Glutamatergic neuron (in vitro differentiated cells): ENCODE measurements around the gene ZNF585A. TPM values are rescaled to one million over a fixed set of nuclear protein-coding genes. Genes with fewer than 3 reads are reported as not detected.
A peak's percentile ranks its signal among the peaks of the same experiment; 100 is the strongest.
"Not testable (repeated sequence)": the region's sequence is repeated elsewhere in the genome, so short reads cannot be mapped to it uniquely, and the experiment has no call there.

Source experiments
- DNase-seq: peaks from one replicate; pipeline ENCODE4 v3.0.0; 2022
- H3K27ac Mint-ChIP-seq: one replicate; pipeline ENCODE4 v1.8.0; 2020; ENCODE audit warnings: mild to moderate bottlenecking, mixed read lengths, inconsistent platforms; ENCODE audit not compliant: unreplicated experiment
- H3K27me3 Mint-ChIP-seq: one replicate; pipeline ENCODE4 v1.8.0; 2020; ENCODE audit warnings: mild to moderate bottlenecking, moderate library complexity, mixed read lengths, inconsistent platforms; ENCODE audit not compliant: unreplicated experiment
- H3K36me3 Mint-ChIP-seq: one replicate; pipeline ENCODE4 v1.8.0; 2020; ENCODE audit warnings: mild to moderate bottlenecking, mixed read lengths, inconsistent platforms; ENCODE audit not compliant: unreplicated experiment
- H3K4me1 Mint-ChIP-seq: one replicate; pipeline ENCODE4 v1.8.0; 2020; ENCODE audit warnings: mild to moderate bottlenecking, low read depth, mixed read lengths, inconsistent platforms; ENCODE audit not compliant: unreplicated experiment
- H3K4me3 Mint-ChIP-seq: one replicate; pipeline ENCODE4 v1.8.0; 2020; ENCODE audit warnings: mild to moderate bottlenecking, mixed read lengths, inconsistent platforms; ENCODE audit not compliant: unreplicated experiment
- H3K9me3 Mint-ChIP-seq: one replicate; pipeline ENCODE4 v1.8.0; 2020; ENCODE audit warnings: mild to moderate bottlenecking, moderate library complexity, mixed read lengths, inconsistent platforms; ENCODE audit not compliant: unreplicated experiment
- total RNA-seq: library from RNA; stranded (reverse); fragmentation: NEBNext Ultra II Directional; extraction: Animal tissue kit (Norgen Biotek cat#: 25700); gene quantifications from one replicate; pipeline ENCODE4 v1.2.1, GENCODE V29; 2021; ENCODE audit not compliant: unreplicated experiment
- TF ChIP-seq, protein P1 (sequence below): fragments of 200-600 bp; sonication (generic); IDR thresholded peaks from one replicate; pipeline ENCODE4 v1.5.0; 2021; ENCODE audit not compliant: partially characterized antibody, unreplicated experiment

ZNF585A gene
- total RNA-seq, 1 donor from 2014 or later, result 12.5 TPM

DNA sequence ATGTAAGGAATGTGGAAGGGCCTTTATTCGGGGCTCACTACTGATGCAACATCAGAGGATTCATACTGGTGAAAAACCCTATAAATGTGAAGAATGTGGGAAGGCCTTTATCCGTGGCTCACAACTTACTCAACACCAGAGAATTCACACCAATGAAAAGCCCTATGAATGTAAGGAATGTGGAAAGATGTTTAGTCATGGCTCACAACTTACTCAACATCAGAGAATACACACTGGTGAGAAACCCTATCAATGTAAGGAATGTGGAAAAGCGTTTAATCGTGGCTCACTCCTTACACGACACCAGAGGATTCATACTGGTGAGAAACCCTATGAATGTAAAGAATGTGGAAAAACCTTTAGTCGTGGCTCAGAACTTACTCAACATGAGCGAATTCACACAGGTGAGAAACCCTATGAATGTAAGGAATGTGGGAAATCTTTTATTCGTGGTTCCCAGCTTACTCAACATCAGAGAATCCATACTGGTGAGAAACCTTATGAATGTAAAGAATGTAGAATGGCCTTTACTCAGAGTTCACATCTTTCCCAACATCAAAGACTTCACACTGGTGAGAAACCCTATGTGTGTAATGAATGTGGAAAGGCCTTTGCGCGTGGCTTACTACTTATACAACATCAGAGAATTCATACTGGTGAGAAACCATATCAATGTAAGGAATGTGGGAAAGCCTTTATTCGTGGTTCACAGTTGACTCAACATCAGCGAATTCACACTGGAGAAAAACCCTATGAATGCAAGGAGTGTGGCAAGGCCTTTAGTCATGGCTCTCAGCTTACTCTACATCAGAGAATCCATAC, 44.3 kb downstream of the ZNF585A start:
- Mint-ChIP-seq H3K36me3 (peaks cover 69% of the 10 kb centered on the region), H3K27ac (no peak overlapping the region), H3K4me3 (no peak overlapping the region), H3K27me3 (peaks cover 2% of the 10 kb centered on the region), H3K9me3 (peaks cover 40% of the 10 kb centered on the region), H3K4me1 (no peaks in the 10 kb centered on the region)
- DNase-seq, result no peak
- TF ChIP-seq, protein P1, sequence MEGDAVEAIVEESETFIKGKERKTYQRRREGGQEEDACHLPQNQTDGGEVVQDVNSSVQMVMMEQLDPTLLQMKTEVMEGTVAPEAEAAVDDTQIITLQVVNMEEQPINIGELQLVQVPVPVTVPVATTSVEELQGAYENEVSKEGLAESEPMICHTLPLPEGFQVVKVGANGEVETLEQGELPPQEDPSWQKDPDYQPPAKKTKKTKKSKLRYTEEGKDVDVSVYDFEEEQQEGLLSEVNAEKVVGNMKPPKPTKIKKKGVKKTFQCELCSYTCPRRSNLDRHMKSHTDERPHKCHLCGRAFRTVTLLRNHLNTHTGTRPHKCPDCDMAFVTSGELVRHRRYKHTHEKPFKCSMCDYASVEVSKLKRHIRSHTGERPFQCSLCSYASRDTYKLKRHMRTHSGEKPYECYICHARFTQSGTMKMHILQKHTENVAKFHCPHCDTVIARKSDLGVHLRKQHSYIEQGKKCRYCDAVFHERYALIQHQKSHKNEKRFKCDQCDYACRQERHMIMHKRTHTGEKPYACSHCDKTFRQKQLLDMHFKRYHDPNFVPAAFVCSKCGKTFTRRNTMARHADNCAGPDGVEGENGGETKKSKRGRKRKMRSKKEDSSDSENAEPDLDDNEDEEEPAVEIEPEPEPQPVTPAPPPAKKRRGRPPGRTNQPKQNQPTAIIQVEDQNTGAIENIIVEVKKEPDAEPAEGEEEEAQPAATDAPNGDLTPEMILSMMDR, result no peak

DNA sequence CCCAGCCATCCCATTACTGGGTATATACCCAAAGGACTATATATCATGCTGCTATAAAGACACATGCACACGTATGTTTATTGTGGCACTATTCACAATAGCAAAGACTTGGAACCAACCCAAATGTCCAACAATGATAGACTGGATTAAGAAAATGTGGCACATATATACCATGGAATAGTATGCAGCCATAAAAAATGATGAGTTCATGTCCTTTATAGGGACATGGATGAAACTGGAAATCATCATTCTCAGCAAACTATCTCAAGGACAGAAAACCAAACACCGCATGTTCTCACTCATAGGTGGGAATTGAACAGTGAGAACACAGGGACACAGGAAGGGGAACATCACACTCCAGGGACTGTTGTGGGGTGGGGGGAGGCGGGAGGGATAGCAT, 50.4 kb downstream of the ZNF585A start:
- not testable (repeated sequence) for H3K4me3 Mint-ChIP-seq, H3K4me1 Mint-ChIP-seq, DNase-seq, H3K27ac Mint-ChIP-seq, H3K27me3 Mint-ChIP-seq
- peaks cover 25% of the 10 kb centered on the region for H3K9me3 Mint-ChIP-seq
- peaks cover 47% of the 10 kb centered on the region for H3K36me3 Mint-ChIP-seq

DNA sequence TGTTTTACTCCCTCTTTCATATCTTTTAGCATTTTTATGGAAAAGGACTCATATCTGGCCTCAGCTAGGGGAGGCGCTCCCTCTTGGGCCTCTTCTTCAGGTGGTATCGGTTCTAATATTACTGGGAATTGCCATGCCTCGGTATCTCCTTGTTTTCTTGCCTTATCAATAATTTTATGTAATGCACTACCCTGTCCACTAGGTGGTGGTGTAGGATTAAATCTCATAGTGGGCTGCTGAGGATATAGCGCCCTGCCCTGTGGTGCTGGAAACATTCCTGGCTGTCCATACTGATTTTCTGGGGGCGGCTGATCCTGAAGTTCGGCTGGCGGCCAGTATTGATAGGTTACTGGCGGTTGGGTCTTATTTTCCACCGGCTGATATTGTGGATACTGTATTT, 58.5 kb downstream of the ZNF585A start:
- Mint-ChIP-seq H3K4me3 (no peak overlapping the region), H3K36me3 (peaks cover 78% of the 10 kb centered on the region), H3K27ac (no peak overlapping the region), H3K4me1 (no peaks in the 10 kb centered on the region), H3K9me3 (peaks cover 42% of the 10 kb centered on the region), H3K27me3 (no peaks in the 10 kb centered on the region)
- TF ChIP-seq, protein P1, result peak; percentile 61
- DNase-seq, result no peak

DNA sequence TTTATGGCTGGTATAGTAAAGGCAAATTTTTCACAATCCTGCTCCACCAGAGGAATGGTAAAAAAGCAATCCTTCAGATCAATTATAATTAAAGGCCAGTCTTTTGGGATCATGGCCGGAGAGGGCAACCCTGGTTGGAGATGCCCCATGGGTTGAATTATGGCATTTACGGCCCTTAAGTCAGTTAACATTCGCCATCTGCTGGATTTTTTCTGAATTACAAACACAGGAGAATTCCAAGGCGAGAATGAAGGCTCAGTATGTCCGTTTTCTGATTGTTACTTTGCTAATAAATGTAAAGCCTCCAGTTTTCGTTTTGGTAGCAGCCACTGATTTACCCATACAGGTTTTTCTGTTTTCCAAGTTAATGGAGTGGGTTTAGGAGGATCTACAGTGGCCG, 60.7 kb downstream of the ZNF585A start:
- H3K36me3 Mint-ChIP-seq, result peaks cover 89% of the 10 kb centered on the region
- peaks cover 36% of the 10 kb centered on the region for H3K9me3 Mint-ChIP-seq
- H3K27ac Mint-ChIP-seq, H3K27me3 Mint-ChIP-seq, H3K4me1 Mint-ChIP-seq, DNase-seq, H3K4me3 Mint-ChIP-seq: not testable (repeated sequence)
- TF ChIP-seq, protein P1, result peak; percentile 17

DNA sequence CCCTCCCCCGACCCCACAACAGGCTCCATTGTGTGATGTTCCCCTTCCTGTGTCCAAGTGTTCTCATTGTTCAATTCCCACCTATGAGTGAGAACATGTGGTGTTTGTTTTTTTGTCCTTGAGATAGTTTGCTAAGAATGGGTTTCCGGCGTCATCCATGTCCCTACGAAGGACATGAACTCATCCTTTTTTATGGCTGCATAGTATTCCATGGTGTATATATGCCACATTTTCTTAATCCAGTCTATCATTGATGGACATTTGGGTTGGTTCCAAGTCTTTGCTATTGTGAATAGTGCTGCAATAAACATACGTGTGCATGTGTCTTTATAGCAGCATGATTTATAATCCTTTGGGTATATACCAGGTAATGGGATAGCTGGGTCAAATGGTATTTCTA, 68.4 kb downstream of the ZNF585A start:
- H3K27me3 Mint-ChIP-seq, result not testable (repeated sequence)

DNA sequence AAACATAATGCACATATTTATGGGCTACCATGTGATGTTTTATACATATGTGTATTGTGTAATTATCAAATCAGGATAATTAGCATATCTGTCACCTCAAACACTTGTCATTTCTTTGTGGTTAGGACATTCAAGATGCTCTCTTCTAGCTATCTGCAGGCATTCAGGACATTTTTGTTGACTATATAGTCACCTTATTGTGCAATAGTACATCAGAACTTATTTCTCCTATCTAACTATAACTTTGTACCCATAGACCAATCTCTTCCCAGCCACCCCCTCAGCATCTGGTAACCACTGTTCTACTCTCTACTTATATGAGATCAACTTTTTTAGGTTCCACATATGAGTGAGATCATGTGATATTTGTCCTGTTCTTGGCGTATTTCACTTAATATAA, 73.9 kb downstream of the ZNF585A start:
- H3K9me3 Mint-ChIP-seq, result peaks cover 14% of the 10 kb centered on the region
- peaks cover 72% of the 10 kb centered on the region for H3K36me3 Mint-ChIP-seq
- TF ChIP-seq, protein P1, result no peak
- H3K27ac Mint-ChIP-seq, result no peak overlapping the region
- H3K27me3 Mint-ChIP-seq, result peaks cover 1% of the 10 kb centered on the region
- H3K4me1 Mint-ChIP-seq, result no peaks in the 10 kb centered on the region
- no peak for DNase-seq
- no peak overlapping the region for H3K4me3 Mint-ChIP-seq

More for the DNA sequence above, 68.4 kb downstream of the ZNF585A start:
- not testable (repeated sequence) for H3K4me1 Mint-ChIP-seq, H3K27ac Mint-ChIP-seq, DNase-seq, H3K4me3 Mint-ChIP-seq
- H3K36me3 Mint-ChIP-seq, result peaks cover 75% of the 10 kb centered on the region
- peaks cover 18% of the 10 kb centered on the region for H3K9me3 Mint-ChIP-seq
